ENCODE results near the gene BCLAF1. TPM values are rescaled to one million over a fixed set of nuclear protein-coding genes. Genes with fewer than 3 reads are reported as not detected.

BCLAF1 gene
- polyA plus RNA-seq, 1 donor from 2014 or later = 151 TPM

- Histone ChIP-seq H3F3A (ENCODE audit: insufficient read depth, low read length, poor library complexity, severe bottlenecking) (no peaks in the 10 kb centered on the region), H3K36me3 (ENCODE audit: insufficient read depth, low read length) (no peaks in the 10 kb centered on the region), H3K27ac (ENCODE audit: low read length) (no peak overlapping the region), H3K9me3 (ENCODE audit: low read length) (no peaks in the 10 kb centered on the region), H4K20me1 (ENCODE audit: insufficient read depth) (no peaks in the 10 kb centered on the region), H3K9me2 (ENCODE audit: insufficient read depth, low read length) (no peaks in the 10 kb centered on the region), H3K79me2 (replicated peaks; ENCODE audit: insufficient read depth, low read length) (no peaks in the 10 kb centered on the region), H2AFZ (ENCODE audit: low read depth, low read length) (no peak overlapping the region), H3K4me3 (ENCODE audit: low read length) (no peak overlapping the region), H3K9ac (ENCODE audit: low read length) (no peak overlapping the region), H3K27me3 (ENCODE audit: insufficient read depth, low read depth, low read length) (no peaks in the 10 kb centered on the region), H3K4me2 (ENCODE audit: low read length) (no peak overlapping the region)
- no peak for TF ChIP-seq SMC3 (conservative IDR thresholded peaks at IDR 0.05; ENCODE audit: poor library complexity)
- TF ChIP-seq RAD21 (conservative IDR thresholded peaks at IDR 0.05) = no peak
- TF ChIP-seq EZH2 (IDR thresholded peaks at IDR 0.05; ENCODE audit: borderline replicate concordance, insufficient read depth, low read length, poor library complexity, severe bottlenecking) = no peak
- TF ChIP-seq MXI1 (conservative IDR thresholded peaks at IDR 0.05; ENCODE audit: poor library complexity, severe bottlenecking) = no peak
- no peak for TF ChIP-seq POLR2AphosphoS5 (IDR thresholded peaks at IDR 0.05)
- no peak for TF ChIP-seq EP300 (conservative IDR thresholded peaks at IDR 0.05; ENCODE audit: poor library complexity, severe bottlenecking)
- no peak for TF ChIP-seq CTCF (IDR thresholded peaks at IDR 0.05; ENCODE audit: poor library complexity, severe bottlenecking)
Measured at GRCh38 chr6:136304410-136304809, 14.8 kb upstream of the BCLAF1 start.

- H3K27ac ChIP-seq (ENCODE audit: low read length) = no peak overlapping the region
- no peaks in the 10 kb centered on the region for H3K27me3 ChIP-seq (ENCODE audit: insufficient read depth, low read depth, low read length)
- H3K4me3 ChIP-seq (ENCODE audit: low read length) = no peak overlapping the region
- no peaks in the 10 kb centered on the region for H3F3A ChIP-seq (ENCODE audit: insufficient read depth, low read length, poor library complexity, severe bottlenecking)
- H4K20me1 ChIP-seq (ENCODE audit: insufficient read depth) = no peaks in the 10 kb centered on the region
- H3K9me2 ChIP-seq (ENCODE audit: insufficient read depth, low read length) = no peaks in the 10 kb centered on the region
- H3K4me2 ChIP-seq (ENCODE audit: low read length) = no peak overlapping the region
- no peak overlapping the region for H2AFZ ChIP-seq (ENCODE audit: low read depth, low read length)
- H3K79me2 ChIP-seq (replicated peaks; ENCODE audit: insufficient read depth, low read length) = no peaks in the 10 kb centered on the region
- H3K9ac ChIP-seq (ENCODE audit: low read length) = no peak overlapping the region
- no peaks in the 10 kb centered on the region for H3K9me3 ChIP-seq (ENCODE audit: low read length)
- H3K36me3 ChIP-seq (ENCODE audit: insufficient read depth, low read length) = no peaks in the 10 kb centered on the region
- TF ChIP-seq RAD21 (conservative IDR thresholded peaks at IDR 0.05) = no peak
- no peak for TF ChIP-seq CTCF (IDR thresholded peaks at IDR 0.05; ENCODE audit: poor library complexity, severe bottlenecking)
- TF ChIP-seq MXI1 (conservative IDR thresholded peaks at IDR 0.05; ENCODE audit: poor library complexity, severe bottlenecking) = no peak
- no peak for TF ChIP-seq EP300 (conservative IDR thresholded peaks at IDR 0.05; ENCODE audit: poor library complexity, severe bottlenecking)
- TF ChIP-seq SMC3 (conservative IDR thresholded peaks at IDR 0.05; ENCODE audit: poor library complexity) = no peak
- TF ChIP-seq REST (IDR thresholded peaks at IDR 0.05; ENCODE audit: borderline replicate concordance) = no peak
- TF ChIP-seq POLR2AphosphoS5 (IDR thresholded peaks at IDR 0.05) = no peak
- TF ChIP-seq EZH2 (IDR thresholded peaks at IDR 0.05; ENCODE audit: borderline replicate concordance, insufficient read depth, low read length, poor library complexity, severe bottlenecking) = no peak
- TF ChIP-seq TAF1 (IDR thresholded peaks at IDR 0.05; ENCODE audit: low read depth) = no peak
Measured at GRCh38 chr6:136303516-136303915, 13.9 kb upstream of the BCLAF1 start.

Data from neural cell (in vitro differentiated cells).